BJ (cell line): Measurements from ENCODE around the gene CCM2. TPM values are rescaled to one million over a fixed set of nuclear protein-coding genes. Genes with fewer than 3 reads are reported as not detected.

Experiments
- CTCF ChIA-PET: fragments of 350-600 bp; formaldehyde crosslinking; extraction: SDS; loops from one replicate; lab custom pipeline; 2021; ENCODE audit warnings: antibody characterized with exemption, inconsistent platforms; lab: Yijun Ruan, JAX
- POLR2A ChIA-PET: fragments of 300-600 bp; sonication (Branson Sonifier 250); formaldehyde crosslinking; extraction: SDS; loops from one replicate; lab custom pipeline; 2021; ENCODE audit warnings: antibody characterized with exemption; lab: Charles Lee
- DNase-seq: peaks from one replicate; pipeline ENCODE4 v3.0.0-alpha.2; 2011; ENCODE audit warnings: low read depth
- H3K27me3 ChIP-seq: 2 replicates; pipeline ENCODE4 v1.6.0; 2011; ENCODE audit warnings: low read length; ENCODE audit not compliant: control insufficient read depth, insufficient read depth
- H3K36me3 ChIP-seq: 2 replicates; pipeline ENCODE4 v1.5.1; 2011; ENCODE audit warnings: low read length; ENCODE audit not compliant: control insufficient read depth, insufficient read depth
- H3K4me3 ChIP-seq: 2 replicates; pipeline ENCODE4 v1.5.1; 2011; ENCODE audit warnings: low read depth, mild to moderate bottlenecking, control low read depth, low read length
- CTCF ChIP-seq: IDR thresholded peaks from 2 replicates; pipeline ENCODE4 v1.5.1; 2011; ENCODE audit warnings: low read depth, mild to moderate bottlenecking, control low read depth, inconsistent platforms, low read length, moderate library complexity; ENCODE audit not compliant: insufficient read depth
- polyA plus RNA-seq: library from polyadenylated mRNA; depleted of rRNA; stranded (reverse); fragments of >200 nt; gene quantifications from 2 replicates; pipeline ENCODE4 v1.2.3, GENCODE V29; 2011

Gene CCM2
- polyA plus RNA-seq, 1 experiment: 48.2 TPM

- POLR2A ChIA-PET: no interaction called here
- TF ChIP-seq CTCF: no peak
These were observed 37.3 kb upstream of the CCM2 start for GRCh38 chr7:44962483-44963251.

GRCh38 chr7:44963364-44964290 lies 36.4 kb upstream of the CCM2 start:
- ChIA-PET POLR2A (no interaction called here), CTCF (interaction anchor here (0.5 to 3.8 kb wide), 8 partner anchors 10 to 174 kb away, joined by 3 to 38 read pairs (median 4); no protein-coding TSS in a partner anchor)
- Histone ChIP-seq H3K4me3 (no peak overlapping the region), H3K27me3 (peaks cover 3% of the 10 kb centered on the region), H3K36me3 (no peaks in the 10 kb centered on the region)
- no peak for DNase-seq
- TF ChIP-seq CTCF: no peak

More at GRCh38 chr7:44962483-44963251, 37.3 kb upstream of the CCM2 start:
- CTCF ChIA-PET: interaction anchor here (1.2 to 3.8 kb wide), 5 partner anchors 11 to 173 kb away, joined by 3 to 38 read pairs (median 4); no protein-coding TSS in a partner anchor
- H3K36me3 ChIP-seq: no peaks in the 10 kb centered on the region
- peak overlapping the region; percentile 38 for H3K4me3 ChIP-seq
- DNase-seq: no peak
- peaks cover 3% of the 10 kb centered on the region for H3K27me3 ChIP-seq

- H3K36me3 ChIP-seq: no peaks in the 10 kb centered on the region
- no peak for DNase-seq
- no peak overlapping the region for H3K4me3 ChIP-seq
- POLR2A ChIA-PET: no interaction called here
- TF ChIP-seq CTCF: peak; percentile 50
- H3K27me3 ChIP-seq: peaks cover 3% of the 10 kb centered on the region
- CTCF ChIA-PET: interaction anchor here (0.5 to 3.8 kb wide), 8 partner anchors 9 to 173 kb away, joined by 3 to 38 read pairs (median 4); no protein-coding TSS in a partner anchor
These were observed 35.6 kb upstream of the CCM2 start for GRCh38 chr7:44964384-44964830.

- H3K36me3 ChIP-seq: no peaks in the 10 kb centered on the region
- ChIA-PET POLR2A (no interaction called here), CTCF (interaction anchor here (0.6 to 3.8 kb wide), 5 partner anchors 8 to 173 kb away, joined by 3 to 38 read pairs (median 4); no protein-coding TSS in a partner anchor)
- H3K27me3 ChIP-seq: peaks cover 2% of the 10 kb centered on the region
- H3K4me3 ChIP-seq: no peak overlapping the region
- DNase-seq: no peak
- TF ChIP-seq CTCF: no peak
These were observed 35.1 kb upstream of the CCM2 start for GRCh38 chr7:44964831-44965440.
